IPS DF 6.9 (cell line): ENCODE results near the gene MAN1A2.
"Not testable (repeated sequence)": the region's sequence is repeated elsewhere in the genome, so short reads cannot be mapped to it uniquely, and the experiment has no call there.

Source experiments
- DNase-seq: peaks from one replicate; pipeline ENCODE4 v3.0.0-alpha.2; 2013; ENCODE audit warnings: low read depth, low spot score
- H3K27ac ChIP-seq: one replicate; pipeline ENCODE4 v1.5.1; 2013; ENCODE audit warnings: low read length, control low read depth
- H3K27me3 ChIP-seq: 2 replicates; pipeline ENCODE4 v1.6.1; 2013; ENCODE audit warnings: mild to moderate bottlenecking, low read length; ENCODE audit not compliant: control insufficient read depth, insufficient read depth
- H3K36me3 ChIP-seq: 2 replicates; pipeline ENCODE4 v1.6.1; 2013; ENCODE audit warnings: low read length; ENCODE audit not compliant: control insufficient read depth, insufficient read depth
- H3K4me1 ChIP-seq: 2 replicates; pipeline ENCODE4 v1.6.1; 2013; ENCODE audit warnings: low read length; ENCODE audit not compliant: control insufficient read depth, insufficient read depth
- H3K4me3 ChIP-seq: 2 replicates; pipeline ENCODE4 v1.5.1; 2013; ENCODE audit warnings: mild to moderate bottlenecking, low read length
- H3K9me3 ChIP-seq: 2 replicates; pipeline ENCODE4 v1.6.1; 2013; ENCODE audit warnings: low read length, inconsistent platforms; ENCODE audit not compliant: control insufficient read depth, insufficient read depth
- WGBS: extraction: QIAGEN DNeasy Blood & Tissue Kit; methylation state at CpG from one replicate; pipeline ENCODE4 v1.1.7; 2013; ENCODE audit warnings: mixed read lengths, missing lambda C conversion rate; ENCODE audit not compliant: insufficient read length, insufficient coverage; 5-methylcytosine and 5-hydroxymethylcytosine counted together

MAN1A2 gene

GRCh38 chr1:117433943-117434342 lies 66.7 kb downstream of the MAN1A2 start:
- WGBS = no CpG with 5 or more reads among the region's 1 CpG
- Histone ChIP-seq H3K36me3 (no peaks in the 10 kb centered on the region), H3K4me1 (no peaks in the 10 kb centered on the region), H3K27ac (no peak overlapping the region), H3K27me3 (no peaks in the 10 kb centered on the region), H3K9me3 (no peaks in the 10 kb centered on the region), H3K4me3 (no peak overlapping the region)
- no peak for DNase-seq

DNA sequence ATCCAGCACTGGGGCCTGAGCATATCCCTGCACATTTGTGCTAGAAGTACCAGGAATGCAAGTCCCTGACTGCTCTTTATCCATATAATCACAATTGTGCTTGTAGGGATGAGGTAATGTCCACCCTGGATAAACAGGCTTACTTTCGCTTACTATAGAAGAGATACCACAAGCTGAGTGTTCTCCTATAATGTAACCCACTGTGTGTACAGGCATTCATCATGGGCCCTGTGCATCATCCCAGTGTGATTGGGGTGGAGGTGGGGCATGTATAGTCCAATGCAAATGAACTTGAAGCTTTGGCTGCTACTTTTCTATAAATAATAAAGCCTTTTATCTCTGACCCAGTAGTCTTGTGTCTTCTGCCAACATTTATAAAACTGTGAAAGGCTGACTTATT lies 69.3 kb downstream of the MAN1A2 start:
- WGBS = no CpG with 5 or more reads among the region's 1 CpG
- Histone ChIP-seq H3K27me3 (no peaks in the 10 kb centered on the region), H3K4me3 (no peak overlapping the region), H3K27ac (no peak overlapping the region), H3K9me3 (no peaks in the 10 kb centered on the region), H3K36me3 (no peaks in the 10 kb centered on the region), H3K4me1 (no peaks in the 10 kb centered on the region)
- DNase-seq = no peak

- Histone ChIP-seq H3K36me3 (no peaks in the 10 kb centered on the region), H3K9me3 (no peaks in the 10 kb centered on the region), H3K4me3 (no peak overlapping the region), H3K27me3 (no peaks in the 10 kb centered on the region), H3K27ac (no peak overlapping the region), H3K4me1 (no peaks in the 10 kb centered on the region)
- DNase-seq = no peak
- no CpG with 5 or more reads among the region's 2 CpGs for WGBS
Measured at GRCh38 chr1:117447661-117448060, 80.4 kb downstream of the MAN1A2 start.

- Histone ChIP-seq H3K4me3 (no peak overlapping the region), H3K36me3 (no peaks in the 10 kb centered on the region), H3K9me3 (no peaks in the 10 kb centered on the region), H3K4me1 (no peaks in the 10 kb centered on the region), H3K27me3 (no peaks in the 10 kb centered on the region), H3K27ac (no peak overlapping the region)
- no peak for DNase-seq
- no CpG with 5 or more reads among the region's 3 CpGs for WGBS
Measured at GRCh38 chr1:117452216-117452615, 85.0 kb downstream of the MAN1A2 start.

DNA sequence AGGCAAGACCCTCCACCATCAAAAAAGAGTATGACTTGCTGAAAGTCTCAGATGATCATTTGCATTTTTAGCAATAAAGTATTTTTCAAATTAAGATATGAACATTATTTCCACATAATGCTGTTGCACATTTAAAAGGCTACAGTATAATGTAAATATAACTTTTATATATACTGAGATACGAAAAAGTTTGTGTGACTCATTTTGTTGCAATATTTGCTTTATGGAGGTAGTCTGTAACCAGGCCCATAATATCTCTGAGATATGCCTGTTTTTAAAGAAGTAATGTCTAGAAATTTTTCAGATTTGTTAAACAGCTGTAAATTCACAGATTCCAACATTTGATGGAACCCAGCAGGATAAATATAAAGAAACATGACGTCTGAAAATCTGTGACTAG lies 86.7 kb downstream of the MAN1A2 start:
- Histone ChIP-seq H3K4me1 (no peaks in the 10 kb centered on the region), H3K36me3 (no peaks in the 10 kb centered on the region), H3K27me3 (no peaks in the 10 kb centered on the region), H3K4me3 (no peak overlapping the region), H3K27ac (no peak overlapping the region), H3K9me3 (no peaks in the 10 kb centered on the region)
- no peak for DNase-seq
- no CpG with 5 or more reads among the region's 2 CpGs for WGBS

- not testable (repeated sequence) for DNase-seq, H3K36me3 ChIP-seq, H3K4me1 ChIP-seq, H3K4me3 ChIP-seq, H3K9me3 ChIP-seq, H3K27me3 ChIP-seq, H3K27ac ChIP-seq
- WGBS = no CpG with 5 or more reads among the region's 8 CpGs
Measured at GRCh38 chr1:117458410-117458809, 91.2 kb downstream of the MAN1A2 start.

DNA sequence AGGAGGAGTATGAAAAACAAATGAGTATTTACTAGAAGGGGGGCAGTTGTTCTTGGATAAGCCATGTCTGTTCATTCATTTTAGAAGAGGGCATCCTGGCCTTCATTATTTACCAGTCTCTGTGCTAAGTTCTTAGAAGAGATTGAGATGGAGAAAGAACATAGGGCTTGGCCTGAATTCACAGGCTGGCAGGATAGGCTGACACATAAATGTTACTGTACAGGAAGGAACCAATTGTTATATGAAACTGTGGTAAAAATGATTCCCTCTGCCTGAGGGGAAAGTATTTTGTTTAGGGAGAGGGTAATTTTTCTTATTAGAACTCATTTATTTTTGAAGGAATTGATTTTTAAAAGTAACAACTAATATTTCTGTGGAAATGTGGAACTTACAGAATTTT lies 99.5 kb downstream of the MAN1A2 start:
- no peak overlapping the region for H3K27ac ChIP-seq
- H3K9me3 ChIP-seq = no peaks in the 10 kb centered on the region
- no peaks in the 10 kb centered on the region for H3K4me1 ChIP-seq
- no peak overlapping the region for H3K4me3 ChIP-seq
- DNase-seq = no peak
- no peaks in the 10 kb centered on the region for H3K27me3 ChIP-seq
- H3K36me3 ChIP-seq = no peaks in the 10 kb centered on the region

- no CpG with 5 or more reads among the region's 1 CpG for WGBS
- Histone ChIP-seq H3K4me3 (no peak overlapping the region), H3K9me3 (no peaks in the 10 kb centered on the region), H3K27me3 (no peaks in the 10 kb centered on the region), H3K4me1 (no peaks in the 10 kb centered on the region), H3K27ac (no peak overlapping the region), H3K36me3 (no peaks in the 10 kb centered on the region)
- no peak for DNase-seq
Measured at GRCh38 chr1:117467336-117467735, 100.1 kb downstream of the MAN1A2 start.

DNA sequence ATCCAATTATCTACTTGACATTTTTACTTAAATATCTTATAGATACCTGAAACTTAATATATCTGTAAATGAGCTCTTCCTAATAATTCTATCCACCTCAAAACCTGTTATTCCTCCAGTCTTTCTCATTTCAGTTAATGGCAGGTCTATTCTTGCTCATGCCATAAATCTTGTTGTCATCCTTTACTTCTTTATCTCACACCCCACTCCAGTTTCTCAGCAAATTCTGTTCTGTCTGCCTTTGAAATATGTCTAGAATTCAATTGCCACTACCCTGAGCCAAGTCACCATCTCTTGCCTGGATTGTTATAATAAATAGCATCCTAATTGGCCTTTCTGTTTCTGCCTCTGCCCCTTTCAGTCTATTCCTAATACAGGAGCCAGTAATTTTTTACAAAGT lies 105.8 kb downstream of the MAN1A2 start:
- Histone ChIP-seq H3K27ac (no peak overlapping the region), H3K4me1 (no peaks in the 10 kb centered on the region), H3K4me3 (no peak overlapping the region), H3K27me3 (no peaks in the 10 kb centered on the region), H3K9me3 (no peaks in the 10 kb centered on the region), H3K36me3 (no peaks in the 10 kb centered on the region)
- DNase-seq = no peak

- not testable (repeated sequence) for H3K36me3 ChIP-seq, H3K4me3 ChIP-seq, DNase-seq, H3K9me3 ChIP-seq, H3K4me1 ChIP-seq, H3K27me3 ChIP-seq, H3K27ac ChIP-seq
- no CpG with 5 or more reads among the region's 2 CpGs for WGBS
Measured at GRCh38 chr1:117475495-117475894, 108.2 kb downstream of the MAN1A2 start.

DNA sequence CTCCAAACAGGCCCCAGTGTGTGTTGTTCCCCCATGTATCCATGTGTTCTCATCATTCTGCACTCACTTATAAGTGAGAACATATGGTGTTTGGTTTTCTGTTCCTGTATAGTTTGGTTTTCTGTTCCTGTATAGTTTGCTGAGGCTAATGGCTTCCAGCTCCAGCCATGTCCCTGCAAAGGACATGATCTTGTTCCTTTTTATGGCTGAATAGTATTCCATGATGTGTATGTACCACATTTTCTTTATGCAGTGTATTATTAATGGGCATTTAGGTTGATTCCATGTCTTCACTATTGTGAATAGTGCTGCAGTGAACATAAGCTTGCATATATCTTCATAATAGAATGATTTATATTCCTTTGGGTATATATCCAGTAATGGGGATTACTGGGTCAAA lies 111.8 kb downstream of the MAN1A2 start:
- Histone ChIP-seq H3K27ac (no peak overlapping the region), H3K9me3 (no peaks in the 10 kb centered on the region), H3K27me3 (no peaks in the 10 kb centered on the region), H3K4me3 (no peak overlapping the region), H3K4me1 (no peaks in the 10 kb centered on the region; the same call in 1 of the 2 replicates), H3K36me3 (no peaks in the 10 kb centered on the region)
- DNase-seq = no peak
